ENCODE data around the gene SAFB. TPM values are rescaled to one million over a fixed set of nuclear protein-coding genes. Genes with fewer than 3 reads are reported as not detected.

Gene SAFB
- total RNA-seq, 1 donor from 2014 or later, result 113 TPM

DNA sequence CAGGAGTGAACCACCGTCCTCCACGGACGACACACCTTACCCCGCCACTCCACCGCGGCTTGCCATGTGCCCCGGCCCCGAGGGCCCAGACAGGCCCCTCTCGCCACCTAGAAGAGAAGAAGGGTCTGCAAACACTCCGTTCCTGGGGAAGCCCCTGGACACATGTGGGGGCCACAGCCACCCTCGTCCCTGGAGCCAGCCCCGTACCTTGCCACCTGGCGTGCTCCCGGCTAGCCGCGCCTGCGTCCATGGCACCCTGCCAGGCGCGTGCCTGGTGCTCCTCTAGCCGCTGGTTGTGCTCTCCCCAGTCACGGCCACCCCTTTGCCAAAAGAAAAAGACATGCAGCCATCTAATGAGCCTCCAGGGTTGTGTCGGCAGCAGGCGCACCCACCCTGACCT, 35.2 kb upstream of the SAFB start:
- Mint-ChIP-seq H3K36me3 (ENCODE audit: low read depth, unreplicated experiment) (peaks cover 34% of the 10 kb centered on the region), H3K9me3 (ENCODE audit: unreplicated experiment) (no peaks in the 10 kb centered on the region), H3K4me3 (ENCODE audit: unreplicated experiment) (no peak overlapping the region)

DNA sequence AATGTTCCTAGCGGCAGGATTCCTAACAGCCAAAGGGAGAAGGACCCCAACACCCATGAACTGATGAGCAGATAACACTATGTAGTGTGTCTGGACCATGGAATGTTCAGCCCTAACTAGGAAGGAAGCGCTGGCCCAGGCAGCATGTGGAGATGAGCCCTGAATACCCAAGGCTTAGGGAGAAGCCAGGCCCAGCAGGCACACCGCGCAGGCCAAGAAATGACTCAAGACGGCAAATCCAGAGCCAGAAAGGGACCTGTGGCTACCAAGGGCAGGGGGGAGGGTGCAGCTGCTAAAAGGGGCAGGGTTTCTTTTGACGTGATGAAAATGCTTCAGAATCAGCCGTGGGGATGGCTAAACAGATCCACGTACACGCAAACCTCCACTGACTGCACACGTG, 34.4 kb upstream of the SAFB start:
- Mint-ChIP-seq H3K4me1 (ENCODE audit: unreplicated experiment) (peaks cover 8% of the 10 kb centered on the region), H3K36me3 (ENCODE audit: low read depth, unreplicated experiment) (peaks cover 38% of the 10 kb centered on the region), H3K4me3 (ENCODE audit: unreplicated experiment) (no peak overlapping the region), H3K9me3 (ENCODE audit: unreplicated experiment) (no peaks in the 10 kb centered on the region), H3K27me3 (ENCODE audit: unreplicated experiment) (no peaks in the 10 kb centered on the region), H3K27ac (ENCODE audit: unreplicated experiment) (no peak overlapping the region)
- TF ChIP-seq, protein P1, sequence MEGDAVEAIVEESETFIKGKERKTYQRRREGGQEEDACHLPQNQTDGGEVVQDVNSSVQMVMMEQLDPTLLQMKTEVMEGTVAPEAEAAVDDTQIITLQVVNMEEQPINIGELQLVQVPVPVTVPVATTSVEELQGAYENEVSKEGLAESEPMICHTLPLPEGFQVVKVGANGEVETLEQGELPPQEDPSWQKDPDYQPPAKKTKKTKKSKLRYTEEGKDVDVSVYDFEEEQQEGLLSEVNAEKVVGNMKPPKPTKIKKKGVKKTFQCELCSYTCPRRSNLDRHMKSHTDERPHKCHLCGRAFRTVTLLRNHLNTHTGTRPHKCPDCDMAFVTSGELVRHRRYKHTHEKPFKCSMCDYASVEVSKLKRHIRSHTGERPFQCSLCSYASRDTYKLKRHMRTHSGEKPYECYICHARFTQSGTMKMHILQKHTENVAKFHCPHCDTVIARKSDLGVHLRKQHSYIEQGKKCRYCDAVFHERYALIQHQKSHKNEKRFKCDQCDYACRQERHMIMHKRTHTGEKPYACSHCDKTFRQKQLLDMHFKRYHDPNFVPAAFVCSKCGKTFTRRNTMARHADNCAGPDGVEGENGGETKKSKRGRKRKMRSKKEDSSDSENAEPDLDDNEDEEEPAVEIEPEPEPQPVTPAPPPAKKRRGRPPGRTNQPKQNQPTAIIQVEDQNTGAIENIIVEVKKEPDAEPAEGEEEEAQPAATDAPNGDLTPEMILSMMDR (IDR thresholded peaks at IDR 0.05; ENCODE audit: unreplicated experiment), result no peak
- no peak for DNase-seq (ENCODE audit: low spot score)

More for the DNA sequence above, 35.2 kb upstream of the SAFB start:
- Mint-ChIP-seq H3K27ac (ENCODE audit: unreplicated experiment) (no peak overlapping the region), H3K4me1 (ENCODE audit: unreplicated experiment) (peaks cover 8% of the 10 kb centered on the region), H3K27me3 (ENCODE audit: unreplicated experiment) (no peaks in the 10 kb centered on the region)
- TF ChIP-seq, protein P1 (IDR thresholded peaks at IDR 0.05; ENCODE audit: unreplicated experiment), result no peak
- DNase-seq (ENCODE audit: low spot score), result no peak

DNA sequence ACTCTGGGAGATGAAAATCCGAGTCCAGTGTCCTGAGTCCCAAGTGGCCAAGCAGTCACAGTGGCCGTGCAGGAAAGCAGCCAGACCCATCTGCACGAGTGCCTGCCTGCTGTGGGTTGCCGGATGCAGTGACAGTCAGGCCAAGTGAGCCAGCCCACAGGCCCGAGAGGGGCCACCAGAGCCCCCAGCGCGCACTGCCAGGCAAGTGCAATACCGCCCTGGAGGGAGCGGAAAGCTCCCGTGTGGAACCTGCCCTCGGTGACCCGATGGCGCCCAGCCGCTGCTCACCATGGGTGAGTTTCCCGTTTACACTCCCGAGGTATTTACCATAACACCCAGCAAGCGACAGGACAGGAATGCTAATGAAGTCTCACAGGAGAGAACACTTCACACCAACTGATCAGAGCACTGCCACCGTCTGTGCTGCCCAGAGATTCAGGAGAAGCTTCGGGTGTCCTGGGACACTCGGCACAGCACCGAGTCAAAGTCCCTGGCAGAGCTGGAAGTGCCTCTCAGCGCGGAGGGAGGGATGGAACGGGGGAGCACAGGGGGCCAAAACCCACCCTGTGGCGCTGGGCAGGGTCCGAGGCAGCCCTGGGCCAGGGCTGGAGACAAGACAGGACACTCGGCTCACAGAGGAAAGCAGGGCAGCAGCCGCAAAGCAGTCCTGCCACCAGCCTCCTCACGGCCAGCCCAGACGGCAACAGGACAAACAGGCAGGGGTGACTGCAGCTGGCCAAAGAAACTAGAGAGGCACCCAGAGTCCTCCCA, 33.8 kb upstream of the SAFB start:
- TF ChIP-seq, protein P1 (IDR thresholded peaks at IDR 0.05; ENCODE audit: unreplicated experiment), result no peak
- Mint-ChIP-seq H3K27me3 (ENCODE audit: unreplicated experiment) (no peaks in the 10 kb centered on the region), H3K4me3 (ENCODE audit: unreplicated experiment) (peak overlapping the region; percentile 72), H3K9me3 (ENCODE audit: unreplicated experiment) (no peaks in the 10 kb centered on the region), H3K36me3 (ENCODE audit: low read depth, unreplicated experiment) (peaks cover 40% of the 10 kb centered on the region), H3K4me1 (ENCODE audit: unreplicated experiment) (peaks cover 8% of the 10 kb centered on the region), H3K27ac (ENCODE audit: unreplicated experiment) (no peak overlapping the region)
- no peak for DNase-seq (ENCODE audit: low spot score)

DNA sequence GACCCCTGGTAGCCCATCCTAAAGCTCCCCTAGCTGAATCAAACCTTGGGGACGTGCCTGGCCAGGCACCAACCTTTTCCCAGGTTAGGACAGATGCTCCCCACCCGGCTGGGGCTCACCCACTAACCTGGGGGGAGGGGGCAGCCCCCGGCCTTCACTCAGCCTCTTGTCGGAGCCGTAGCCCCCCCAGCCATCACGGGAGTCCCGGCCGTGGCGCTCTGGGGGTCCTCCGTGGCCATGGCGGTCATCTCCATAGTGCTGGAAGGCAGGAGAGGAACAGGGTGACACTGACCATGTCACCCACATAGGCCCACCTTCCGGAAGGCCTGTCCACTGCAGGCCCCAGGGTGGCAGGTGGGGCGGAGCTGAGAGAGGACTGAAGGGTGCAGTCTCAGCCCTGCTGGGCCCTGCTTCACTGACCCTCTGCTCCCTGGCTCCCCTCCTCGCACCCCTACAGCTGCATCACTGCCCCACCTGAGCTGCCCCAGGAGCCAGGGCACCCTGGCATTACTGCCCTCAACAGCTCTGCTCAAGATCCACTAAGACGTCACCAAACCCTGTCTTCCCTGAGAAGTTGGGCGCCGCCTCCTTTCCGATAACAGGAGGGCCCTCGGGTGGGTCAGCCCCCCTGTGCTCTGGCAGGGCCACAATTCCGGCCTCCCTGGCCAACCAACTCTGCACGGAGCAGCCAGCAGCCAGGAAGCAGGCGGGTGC, 32.6 kb upstream of the SAFB start:
- Mint-ChIP-seq H3K36me3 (ENCODE audit: low read depth, unreplicated experiment) (peaks cover 44% of the 10 kb centered on the region), H3K27ac (ENCODE audit: unreplicated experiment) (no peak overlapping the region), H3K9me3 (ENCODE audit: unreplicated experiment) (no peaks in the 10 kb centered on the region), H3K4me1 (ENCODE audit: unreplicated experiment) (peaks cover 8% of the 10 kb centered on the region), H3K27me3 (ENCODE audit: unreplicated experiment) (peaks cover 2% of the 10 kb centered on the region), H3K4me3 (ENCODE audit: unreplicated experiment) (no peak overlapping the region)
- TF ChIP-seq, protein P1 (IDR thresholded peaks at IDR 0.05; ENCODE audit: unreplicated experiment), result no peak
- DNase-seq (ENCODE audit: low spot score), result no peak

DNA sequence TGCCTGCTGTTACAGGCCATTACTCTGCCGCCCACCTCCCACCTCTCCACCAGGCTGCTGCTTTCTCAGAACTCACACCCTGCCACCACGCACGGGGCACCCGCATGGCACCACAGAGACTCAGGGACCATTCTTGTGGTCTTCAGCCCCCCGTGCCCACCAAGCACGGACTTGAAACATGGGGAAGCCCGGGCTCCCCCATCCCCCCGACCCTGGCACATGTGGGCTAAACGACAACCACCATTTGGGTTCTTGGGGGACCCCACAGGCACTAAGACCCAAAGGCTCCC, 32.1 kb upstream of the SAFB start:
- Mint-ChIP-seq H3K9me3 (ENCODE audit: unreplicated experiment) (no peaks in the 10 kb centered on the region), H3K27ac (ENCODE audit: unreplicated experiment) (no peak overlapping the region), H3K36me3 (ENCODE audit: low read depth, unreplicated experiment) (peaks cover 48% of the 10 kb centered on the region), H3K4me1 (ENCODE audit: unreplicated experiment) (peaks cover 3% of the 10 kb centered on the region), H3K27me3 (ENCODE audit: unreplicated experiment) (peaks cover 3% of the 10 kb centered on the region), H3K4me3 (ENCODE audit: unreplicated experiment) (no peak overlapping the region)
- TF ChIP-seq, protein P1 (IDR thresholded peaks at IDR 0.05; ENCODE audit: unreplicated experiment), result no peak
- DNase-seq (ENCODE audit: low spot score), result no peak
